Osteoblast (primary cell): ENCODE results near the gene S100A7. TPM values are rescaled to one million over a fixed set of nuclear protein-coding genes. Genes with fewer than 3 reads are reported as not detected.

ENCODE experiments used
- DNase-seq: peaks from one replicate; pipeline ENCODE4 v3.0.0; 2011; ENCODE audit warnings: low spot score, mixed read lengths; ENCODE audit not compliant: insufficient read length; ENCODE audit errors: missing footprints
- H2AFZ ChIP-seq: 2 replicates; pipeline ENCODE4 v1.6.0; 2011; ENCODE audit warnings: mild to moderate bottlenecking, low read length
- H3K27ac ChIP-seq: 2 replicates; pipeline ENCODE4 v1.5.1; 2011; ENCODE audit warnings: mild to moderate bottlenecking, low read depth, low read length, moderate library complexity
- H3K27me3 ChIP-seq: 2 replicates; pipeline ENCODE4 v1.6.0; 2012; ENCODE audit warnings: mild to moderate bottlenecking, control low read depth, inconsistent platforms, low read length, moderate library complexity; ENCODE audit not compliant: insufficient read depth
- H3K36me3 ChIP-seq: 2 replicates; pipeline ENCODE4 v1.5.1; 2011; ENCODE audit warnings: mild to moderate bottlenecking, low read length, control low read depth, moderate library complexity; ENCODE audit not compliant: insufficient read depth
- H3K4me1 ChIP-seq: 2 replicates; pipeline ENCODE4 v1.5.1; 2011; ENCODE audit warnings: mild to moderate bottlenecking, low read length, control low read depth, moderate library complexity; ENCODE audit not compliant: insufficient read depth
- H3K4me2 ChIP-seq: 2 replicates; pipeline ENCODE4 v1.6.0; 2011; ENCODE audit warnings: mild to moderate bottlenecking, low read length; ENCODE audit not compliant: insufficient read depth
- H3K4me3 ChIP-seq: fragments of 200-600 bp; sonication (generic); 3 replicates; pipeline ENCODE4 v1.5.1; 2012; ENCODE audit warnings: mild to moderate bottlenecking, low read length, inconsistent platforms; ENCODE audit not compliant: insufficient read depth
- H3K79me2 ChIP-seq: 2 replicates; pipeline ENCODE4 v1.6.0; 2012; ENCODE audit warnings: mild to moderate bottlenecking, low read length, control low read depth, inconsistent platforms; ENCODE audit not compliant: insufficient read depth
- H3K9me3 ChIP-seq: 2 replicates; pipeline ENCODE4 v1.5.1; 2011; ENCODE audit warnings: low read depth, low read length, control low read depth
- H4K20me1 ChIP-seq: 2 replicates; pipeline ENCODE4 v1.6.0; 2012; ENCODE audit warnings: mild to moderate bottlenecking, low read length, control low read depth; ENCODE audit not compliant: insufficient read depth
- total RNA-seq: library from RNA; depleted of rRNA; stranded (reverse); fragments of >200 nt; gene quantifications from 2 replicates; pipeline ENCODE4 v1.2.3, GENCODE V29; 2012
- TF ChIP-seq, protein P1 (sequence below): IDR thresholded peaks from 2 replicates; pipeline ENCODE4 v1.5.1; 2011; ENCODE audit warnings: mild to moderate bottlenecking, low read depth, low read length, moderate library complexity; ENCODE audit errors: extremely low read depth

Gene S100A7
- total RNA-seq, 1 donor = not detected

DNA sequence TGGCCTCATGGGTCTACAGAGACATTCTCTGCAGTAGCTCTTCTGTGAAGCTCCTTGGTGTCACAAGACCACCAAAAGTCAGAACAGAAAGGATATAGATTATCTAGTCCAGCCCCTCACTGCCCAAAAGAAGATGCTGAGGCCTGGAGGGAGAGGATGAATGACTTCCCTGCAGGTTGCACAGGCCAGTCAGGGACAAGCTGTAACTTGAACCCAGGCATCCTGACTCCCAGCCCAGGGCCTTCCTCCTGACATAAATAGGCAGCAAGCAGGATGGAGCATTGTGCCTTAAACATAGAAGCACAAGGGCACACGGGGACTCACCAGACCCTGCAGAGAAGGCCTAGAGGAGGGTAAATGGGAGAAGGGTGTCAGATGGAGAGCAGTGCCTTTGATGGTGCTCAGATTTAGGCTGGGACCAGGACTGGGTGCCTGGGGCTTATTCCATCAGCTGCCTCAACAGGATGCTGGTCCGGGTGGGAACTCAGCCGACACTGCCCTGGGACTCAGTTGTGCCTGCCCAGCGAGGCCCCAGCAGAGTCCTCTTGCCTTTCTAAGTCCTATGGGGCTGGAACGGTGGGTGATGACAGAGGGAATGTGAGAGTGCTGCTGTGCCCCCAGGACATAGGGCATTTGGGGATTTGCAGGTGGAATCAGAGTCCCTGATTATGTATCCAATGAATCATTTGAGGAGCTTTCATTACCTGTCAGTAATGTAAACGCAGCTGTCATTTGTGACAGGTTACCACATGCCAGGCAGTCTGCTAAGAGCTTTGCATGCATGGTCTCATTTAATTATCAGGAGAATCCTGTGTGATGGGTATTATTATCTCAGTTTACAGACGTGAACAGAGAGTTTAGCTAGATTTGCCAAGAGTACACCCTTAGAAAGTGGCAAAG lies 30.9 kb downstream of the S100A7 start:
- Histone ChIP-seq H3K9me3 (no peaks in the 10 kb centered on the region), H3K4me2 (no peak overlapping the region), H3K4me1 (no peaks in the 10 kb centered on the region), H3K36me3 (no peaks in the 10 kb centered on the region), H3K27ac (no peak overlapping the region), H4K20me1 (no peaks in the 10 kb centered on the region), H3K79me2 (no peaks in the 10 kb centered on the region), H3K4me3 (no peak overlapping the region), H2AFZ (no peak overlapping the region), H3K27me3 (no peaks in the 10 kb centered on the region)
- TF ChIP-seq, protein P1, sequence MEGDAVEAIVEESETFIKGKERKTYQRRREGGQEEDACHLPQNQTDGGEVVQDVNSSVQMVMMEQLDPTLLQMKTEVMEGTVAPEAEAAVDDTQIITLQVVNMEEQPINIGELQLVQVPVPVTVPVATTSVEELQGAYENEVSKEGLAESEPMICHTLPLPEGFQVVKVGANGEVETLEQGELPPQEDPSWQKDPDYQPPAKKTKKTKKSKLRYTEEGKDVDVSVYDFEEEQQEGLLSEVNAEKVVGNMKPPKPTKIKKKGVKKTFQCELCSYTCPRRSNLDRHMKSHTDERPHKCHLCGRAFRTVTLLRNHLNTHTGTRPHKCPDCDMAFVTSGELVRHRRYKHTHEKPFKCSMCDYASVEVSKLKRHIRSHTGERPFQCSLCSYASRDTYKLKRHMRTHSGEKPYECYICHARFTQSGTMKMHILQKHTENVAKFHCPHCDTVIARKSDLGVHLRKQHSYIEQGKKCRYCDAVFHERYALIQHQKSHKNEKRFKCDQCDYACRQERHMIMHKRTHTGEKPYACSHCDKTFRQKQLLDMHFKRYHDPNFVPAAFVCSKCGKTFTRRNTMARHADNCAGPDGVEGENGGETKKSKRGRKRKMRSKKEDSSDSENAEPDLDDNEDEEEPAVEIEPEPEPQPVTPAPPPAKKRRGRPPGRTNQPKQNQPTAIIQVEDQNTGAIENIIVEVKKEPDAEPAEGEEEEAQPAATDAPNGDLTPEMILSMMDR = no peak
- DNase-seq = no peak

DNA sequence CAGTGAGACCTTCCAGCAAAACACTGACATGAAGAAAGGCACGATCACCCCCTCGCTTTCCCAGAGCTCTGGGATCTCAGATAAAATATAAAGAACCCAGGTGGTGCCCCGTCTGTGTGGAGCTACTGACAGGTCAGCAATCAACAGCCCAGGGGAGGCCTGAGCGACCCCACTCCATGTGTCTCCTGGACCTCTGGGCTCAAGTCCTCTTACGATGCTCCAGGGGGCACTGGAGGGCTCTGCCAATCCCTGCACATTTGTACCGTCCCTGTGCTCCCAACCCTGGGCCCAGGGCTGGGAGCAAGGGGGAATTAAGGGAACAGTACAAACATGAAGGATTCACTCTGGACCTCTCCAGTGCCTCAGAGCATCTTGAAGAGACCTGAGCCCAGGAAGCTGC lies 31.7 kb downstream of the S100A7 start:
- H3K4me3 ChIP-seq = no peak overlapping the region
- H3K9me3 ChIP-seq = no peaks in the 10 kb centered on the region
- TF ChIP-seq, protein P1 = no peak
- no peaks in the 10 kb centered on the region for H3K36me3 ChIP-seq
- no peak overlapping the region for H2AFZ ChIP-seq
- no peaks in the 10 kb centered on the region for H4K20me1 ChIP-seq
- H3K79me2 ChIP-seq = no peaks in the 10 kb centered on the region
- H3K4me1 ChIP-seq = no peaks in the 10 kb centered on the region
- no peaks in the 10 kb centered on the region for H3K27me3 ChIP-seq
- no peak overlapping the region for H3K4me2 ChIP-seq
- no peak overlapping the region for H3K27ac ChIP-seq
- no peak for DNase-seq

DNA sequence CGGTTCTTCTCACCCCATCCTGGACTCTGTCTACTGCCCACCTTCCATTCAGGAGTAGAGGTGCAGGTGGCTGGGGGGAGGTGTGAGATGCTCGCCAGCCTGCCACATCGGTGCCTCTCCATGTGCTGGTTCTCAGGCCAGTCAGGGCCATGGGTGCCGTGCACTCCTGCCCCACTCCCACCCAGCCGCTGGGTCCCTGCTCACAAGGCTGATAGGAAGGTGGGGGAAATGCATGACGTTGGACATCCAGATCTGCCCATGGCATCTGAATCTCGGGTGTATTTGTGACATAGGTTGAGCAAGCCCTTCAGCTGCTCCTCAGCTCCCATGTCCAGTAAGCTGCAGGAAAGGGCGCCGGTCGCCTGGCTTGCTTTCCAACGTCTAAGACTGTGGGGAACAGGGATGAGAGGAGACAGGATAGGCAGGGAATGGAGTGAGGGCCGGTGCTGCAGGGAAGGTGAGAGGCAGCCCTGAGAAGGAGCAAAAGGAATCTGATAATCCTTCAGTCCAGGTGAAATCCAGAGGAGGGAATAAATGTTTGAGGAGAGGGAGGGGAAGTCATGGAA lies 32.3 kb downstream of the S100A7 start:
- DNase-seq = no peak
- TF ChIP-seq, protein P1 = no peak

DNA sequence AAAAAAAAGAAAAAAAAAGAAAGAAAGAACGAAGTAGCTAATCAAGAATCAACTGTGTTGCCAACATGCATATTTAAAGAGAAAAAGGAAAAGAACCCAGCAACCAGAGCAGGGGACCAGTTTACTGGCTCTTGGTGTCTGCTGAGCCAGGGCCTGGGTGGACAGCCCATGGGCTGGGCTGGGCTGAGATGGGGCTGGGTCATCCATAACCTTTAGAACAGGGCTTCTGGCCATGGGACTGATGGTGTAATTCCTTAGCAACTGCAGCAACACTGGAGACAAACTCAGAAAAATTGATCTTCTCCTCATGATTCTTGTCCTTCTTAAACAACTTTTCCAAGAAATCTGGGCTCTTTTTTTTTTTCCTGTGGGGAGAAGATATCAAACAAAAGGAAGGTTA lies 33.6 kb downstream of the S100A7 start:
- Histone ChIP-seq H3K79me2 (no peaks in the 10 kb centered on the region), H3K4me1 (no peaks in the 10 kb centered on the region), H3K4me2 (no peak overlapping the region), H3K27ac (no peak overlapping the region), H4K20me1 (no peaks in the 10 kb centered on the region), H2AFZ (no peak overlapping the region), H3K27me3 (no peaks in the 10 kb centered on the region), H3K9me3 (no peaks in the 10 kb centered on the region), H3K4me3 (no peak overlapping the region), H3K36me3 (no peaks in the 10 kb centered on the region)
- no peak for DNase-seq
- TF ChIP-seq, protein P1 = no peak

More for the DNA sequence above, 32.3 kb downstream of the S100A7 start:
- Histone ChIP-seq H4K20me1 (no peaks in the 10 kb centered on the region), H3K27ac (no peak overlapping the region), H2AFZ (no peak overlapping the region), H3K4me1 (no peaks in the 10 kb centered on the region), H3K4me3 (no peak overlapping the region), H3K4me2 (no peak overlapping the region), H3K27me3 (no peaks in the 10 kb centered on the region), H3K79me2 (no peaks in the 10 kb centered on the region), H3K9me3 (no peaks in the 10 kb centered on the region), H3K36me3 (no peaks in the 10 kb centered on the region)
